A549 (cell line): ENCODE results near the gene CRB2. TPM values are rescaled to one million over a fixed set of nuclear protein-coding genes. Genes with fewer than 3 reads are reported as not detected.
A peak's percentile ranks its signal among the peaks of the same experiment; 100 is the strongest.

Source experiments
- ATAC-seq, 2 experiments: fragments of 200-7000 bp in 1 of 2; fragments of >200 bp in 1 of 2; cut with Nextera tagmentation in 1 of 2; cut with Tn5 transposase in 1 of 2; 3 replicates each; pipeline versions ENCODE4 v1.8.0 to v1.9.1; 2018 to 2020; ENCODE audit warnings: mild to moderate bottlenecking in 1 of 2, moderate library complexity in 1 of 2
- CTCF ChIA-PET: fragments of 300-600 bp; sonication (Branson Sonifier 250); formaldehyde crosslinking; extraction: SDS; loops from one replicate; lab custom pipeline; 2021; ENCODE audit warnings: antibody characterized with exemption, inconsistent platforms; lab: Yijun Ruan, JAX
- POLR2A ChIA-PET: fragments of 350-600 bp; formaldehyde crosslinking; extraction: SDS; loops from one replicate; lab custom pipeline; 2021; ENCODE audit warnings: antibody characterized with exemption, inconsistent platforms; lab: Yijun Ruan, JAX
- DNase-seq, 2 experiments: peaks; one replicate each; pipeline versions ENCODE4 v3.0.0 to v3.0.0-alpha.2; 2011 to 2016; ENCODE audit warnings: low read depth in 1 of 2, low spot score in 1 of 2
- FAIRE-seq: peaks from 2 replicates; lab custom pipeline; 2011; peaks lifted over from hg19 to GRCh38; lab: Jason Lieb, UNC
- H3K27ac ChIP-seq, 2 experiments: fragments of >200 bp; sonication (Bioruptor Twin); formaldehyde crosslinking; 3 replicates each; pipeline ENCODE4 v1.5.1; 2016 to 2017
- H3K4me1 ChIP-seq: fragments of >200 bp; sonication (Bioruptor Twin); formaldehyde crosslinking; 3 replicates; pipeline ENCODE4 v1.6.1; 2016
- H3K4me2 ChIP-seq: fragments of >200 bp; sonication (Bioruptor Twin); formaldehyde crosslinking; 3 replicates; pipeline ENCODE4 v1.6.1; 2016
- H3K4me3 ChIP-seq: fragments of >200 bp; sonication (Bioruptor Twin); formaldehyde crosslinking; 3 replicates; pipeline ENCODE4 v1.5.1; 2016
- H3K9me3 ChIP-seq: fragments of >200 bp; sonication (Bioruptor Twin); formaldehyde crosslinking; 3 replicates; pipeline ENCODE4 v1.6.1; 2016
- CBX8 ChIP-seq: fragments of 200-600 bp; sonication (generic); IDR thresholded peaks from 2 replicates; pipeline ENCODE4 v1.6.1; 2016
- CEBPB ChIP-seq, 2 experiments: fragments of >200 bp in 1 of 2; sonication (Bioruptor Twin) in 1 of 2; formaldehyde crosslinking in 1 of 2; IDR thresholded peaks; 2 replicates each; pipeline ENCODE4 v1.6.1; 2012 to 2016
- CHD4 ChIP-seq: fragments of 200-600 bp; sonication (generic); IDR thresholded peaks from 2 replicates; pipeline ENCODE4 v1.6.1; 2016; ENCODE audit warnings: antibody characterized with exemption, mild to moderate bottlenecking, borderline replicate concordance
- EP300 ChIP-seq, 2 experiments: fragments of >200 bp; sonication (Bioruptor Twin); formaldehyde crosslinking; IDR thresholded peaks; 2 replicates in 1 of 2; 3 replicates in 1 of 2; pipeline ENCODE4 v1.6.1; 2016 to 2017
- ESRRA ChIP-seq: fragments of 150-350 bp; IDR thresholded peaks from 2 replicates; pipeline ENCODE4 v1.6.1; 2014; ENCODE audit warnings: mild to moderate bottlenecking, low read length, borderline replicate concordance
- FOSB ChIP-seq: fragments of 250-450 bp; sonication (Bioruptor Pico); IDR thresholded peaks from 2 replicates; pipeline ENCODE4 v1.5.0; 2020; ENCODE audit warnings: mild to moderate bottlenecking, moderate library complexity
- FOSL2 ChIP-seq, 2 experiments: fragments of 450-650 bp in 1 of 2; fragments of >200 bp in 1 of 2; sonication (Bioruptor Twin) in 1 of 2; formaldehyde crosslinking; IDR thresholded peaks; 2 replicates each; pipeline versions ENCODE4 v1.5.0 to v1.6.1; 2016 to 2020; ENCODE audit warnings: mild to moderate bottlenecking in 1 of 2, moderate library complexity in 1 of 2
- GATA3 ChIP-seq: IDR thresholded peaks from 2 replicates; pipeline ENCODE4 v1.6.1; 2012; ENCODE audit warnings: borderline replicate concordance
- HDAC2 ChIP-seq: fragments of 200-600 bp; sonication (generic); IDR thresholded peaks from 2 replicates; pipeline ENCODE4 v1.6.1; 2016
- HOXB5 ChIP-seq: fragments of 250-450 bp; sonication (Bioruptor Pico); IDR thresholded peaks from 2 replicates; pipeline ENCODE4 v1.5.0; 2020; ENCODE audit warnings: mild to moderate bottlenecking, moderate library complexity
- MAFK ChIP-seq: fragments of 450-650 bp; IDR thresholded peaks from 2 replicates; pipeline ENCODE4 v1.6.1; 2014; ENCODE audit not compliant: partially characterized antibody
- NFE2L2 ChIP-seq: fragments of 150-350 bp; conservative IDR thresholded peaks from 2 replicates; pipeline ENCODE4 v1.6.1; 2014; ENCODE audit warnings: low read length
- PHF8 ChIP-seq: fragments of 200-600 bp; sonication (generic); IDR thresholded peaks from 2 replicates; pipeline ENCODE4 v1.6.1; 2016; ENCODE audit warnings: low read depth, mild to moderate bottlenecking, antibody characterized with exemption, moderate library complexity, borderline replicate concordance
- POLR2A ChIP-seq: IDR thresholded peaks from 2 replicates; pipeline ENCODE4 v1.6.1; 2012; ENCODE audit warnings: mild to moderate bottlenecking, low read length
- RAD21 ChIP-seq, 2 experiments: fragments of >200 bp in 1 of 2; sonication (Bioruptor Twin) in 1 of 2; formaldehyde crosslinking in 1 of 2; IDR thresholded peaks in 1 of 2; conservative IDR thresholded peaks in 1 of 2; 2 replicates in 1 of 2; 3 replicates in 1 of 2; pipeline ENCODE4 v1.6.1; 2012 to 2018; ENCODE audit warnings: inconsistent platforms in 1 of 2
- RARB ChIP-seq: fragments of 250-450 bp; sonication (Bioruptor Pico); IDR thresholded peaks from 2 replicates; pipeline ENCODE4 v1.8.0; 2021; ENCODE audit warnings: mild to moderate bottlenecking, moderate library complexity
- SMC3 ChIP-seq: fragments of >200 bp; sonication (Bioruptor Twin); formaldehyde crosslinking; IDR thresholded peaks from 3 replicates; pipeline ENCODE4 v1.6.1; 2018; ENCODE audit warnings: inconsistent platforms
- SREBF2 ChIP-seq: fragments of 450-650 bp; IDR thresholded peaks from 2 replicates; pipeline ENCODE4 v1.6.1; 2014; ENCODE audit warnings: mild to moderate bottlenecking, moderate library complexity
- TFCP2L1 ChIP-seq: fragments of 250-450 bp; sonication (Bioruptor Pico); IDR thresholded peaks from 2 replicates; pipeline ENCODE4 v1.5.0; 2021; ENCODE audit warnings: mild to moderate bottlenecking
- ZNF302 ChIP-seq: fragments of 250-450 bp; sonication (Bioruptor Pico); IDR thresholded peaks from 2 replicates; pipeline ENCODE4 v1.9.0; 2021; ENCODE audit warnings: inconsistent platforms, mild to moderate bottlenecking, moderate library complexity
- WGBS: methylation state at CpG from one replicate; pipeline ENCODE4 v1.1.6; 2017; ENCODE audit errors: missing lambda C conversion rate; 5-methylcytosine and 5-hydroxymethylcytosine counted together
- polyA plus RNA-seq, 4 experiments: library from polyadenylated mRNA; depleted of rRNA in 3 of 4; stranded (reverse); fragments of >200 nt; fragmentation: RNase III in 1 of 4; extraction: RNeasy Plus Mini Kit Qiagen cat#74134 plus additional on column Dnase treatment in 1 of 4; gene quantifications; 2 replicates in 3 of 4; 3 replicates in 1 of 4; pipeline ENCODE4 v1.2.3, GENCODE V29; 2011 to 2017
- TF ChIP-seq, protein P1 (sequence below): fragments of 250-450 bp; sonication (Bioruptor Pico); IDR thresholded peaks from 2 replicates; pipeline ENCODE4 v1.5.0; 2021; ENCODE audit warnings: mild to moderate bottlenecking, moderate library complexity, borderline replicate concordance

Gene CRB2
- polyA plus RNA-seq, 2 of the 4 experiments (the other 2 are of a cell fraction), result 0.01 to 0.05 TPM

DNA sequence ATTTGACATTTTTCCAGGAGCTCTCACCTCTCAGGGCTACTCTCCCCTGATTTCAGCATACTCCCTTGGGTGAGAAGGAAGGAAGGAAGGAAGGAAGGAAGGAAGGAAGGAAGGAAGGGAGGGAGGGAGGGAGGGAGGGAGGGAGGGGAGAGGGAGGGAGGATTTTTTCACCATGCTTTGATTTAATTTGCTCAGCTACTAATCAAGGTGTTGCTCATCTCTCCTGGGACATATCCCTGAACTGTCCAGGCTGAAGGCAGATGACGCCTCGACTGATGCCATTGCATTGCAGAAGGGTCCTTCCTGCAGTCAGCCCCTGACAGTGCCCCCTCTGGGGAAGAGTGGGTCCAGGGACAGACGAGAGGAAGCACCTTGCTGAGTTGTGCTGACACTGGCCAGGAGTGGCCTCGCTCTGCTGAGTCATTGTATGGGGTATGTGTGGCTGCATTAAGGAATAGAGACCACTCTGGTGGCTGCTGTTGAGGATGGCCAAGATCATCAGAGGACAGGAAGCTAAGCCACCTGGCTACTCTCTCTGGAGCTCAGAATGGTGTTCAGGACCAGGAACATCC, 43.6 kb upstream of the CRB2 start:
- Histone ChIP-seq H3K4me2 (no peak overlapping the region), H3K9me3 (no peaks in the 10 kb centered on the region), H3K4me3 (no peak overlapping the region), H3K4me1 (peaks cover 6% of the 10 kb centered on the region; the same call in 1 of the 3 replicates), H3K27ac (0 out of 6 replicates have a peak overlapping the region, but pooled peaks have one; percentile 0 to 28)
- no peak for DNase-seq
- ChIA-PET CTCF (interaction anchor here (0.7 to 1.6 kb wide), 4 partner anchors 16 to 43 kb away, joined by 3 to 4 read pairs (median 3); no protein-coding TSS in a partner anchor), POLR2A (no interaction called here)
- 72% methylated on average over 4 of the region's 4 CpGs for WGBS
- peak in 1 of 2 experiments; percentile 42; a peak in 3 of 6 replicates for ATAC-seq
- no peak for TF ChIP-seq FOSB (CRISPR knock-in tag)
- no peak for TF ChIP-seq EP300 (IDR thresholded peaks at IDR 0.05)
- TF ChIP-seq MAFK, result peak; percentile 15
- TF ChIP-seq SREBF2, result no peak
- FAIRE-seq, result no peak

GRCh38 chr9:123314617-123315016, 41.4 kb upstream of the CRB2 start:
- DNase-seq (no peak), FAIRE-seq (no peak), ATAC-seq (no peak)
- no peak overlapping the region for H3K27ac ChIP-seq
- CTCF ChIA-PET, result interaction anchor here (1.1 to 1.4 kb wide), 4 partner anchors 9 to 40 kb away, joined by 3 to 5 read pairs (median 4); no protein-coding TSS in a partner anchor
- H3K4me3 ChIP-seq, result no peak overlapping the region
- peaks cover 6% of the 10 kb centered on the region; the same call in 1 of the 3 replicates for H3K4me1 ChIP-seq
- TF ChIP-seq, protein P1, sequence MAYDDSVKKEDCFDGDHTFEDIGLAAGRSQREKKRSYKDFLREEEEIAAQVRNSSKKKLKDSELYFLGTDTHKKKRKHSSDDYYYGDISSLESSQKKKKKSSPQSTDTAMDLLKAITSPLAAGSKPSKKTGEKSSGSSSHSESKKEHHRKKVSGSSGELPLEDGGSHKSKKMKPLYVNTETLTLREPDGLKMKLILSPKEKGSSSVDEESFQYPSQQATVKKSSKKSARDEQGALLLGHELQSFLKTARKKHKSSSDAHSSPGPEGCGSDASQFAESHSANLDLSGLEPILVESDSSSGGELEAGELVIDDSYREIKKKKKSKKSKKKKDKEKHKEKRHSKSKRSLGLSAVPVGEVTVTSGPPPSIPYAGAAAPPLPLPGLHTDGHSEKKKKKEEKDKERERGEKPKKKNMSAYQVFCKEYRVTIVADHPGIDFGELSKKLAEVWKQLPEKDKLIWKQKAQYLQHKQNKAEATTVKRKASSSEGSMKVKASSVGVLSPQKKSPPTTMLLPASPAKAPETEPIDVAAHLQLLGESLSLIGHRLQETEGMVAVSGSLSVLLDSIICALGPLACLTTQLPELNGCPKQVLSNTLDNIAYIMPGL (CRISPR knock-in tag), result no peak
- no peak for TF ChIP-seq CHD4
- TF ChIP-seq POLR2A, result no peak
- no peak for TF ChIP-seq FOSB (CRISPR knock-in tag)
- H3K4me2 ChIP-seq, result no peak overlapping the region
- POLR2A ChIA-PET, result no interaction called here
- 86% methylated on average over 6 of the region's 6 CpGs for WGBS
- H3K9me3 ChIP-seq, result no peaks in the 10 kb centered on the region

DNA sequence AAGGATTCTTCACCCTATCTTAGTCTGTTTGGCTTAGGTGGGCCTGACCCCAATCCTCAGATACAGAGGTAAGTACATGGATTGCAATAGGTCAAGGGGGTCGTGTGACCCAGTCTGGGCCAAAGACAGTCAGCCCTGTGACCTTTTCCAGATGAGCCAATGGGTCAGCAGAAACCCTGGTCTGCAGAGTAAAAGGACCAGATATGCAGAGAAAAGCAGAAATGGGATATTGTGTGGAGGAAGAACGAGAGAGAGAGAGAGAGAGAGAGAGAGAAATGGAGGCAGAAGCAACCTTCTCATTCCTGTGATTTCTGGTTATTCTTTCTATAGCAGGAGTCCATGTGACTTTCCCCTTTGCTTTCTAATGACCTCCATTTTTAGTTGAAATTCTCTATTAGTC, 40.4 kb upstream of the CRB2 start:
- ChIA-PET CTCF (interaction anchor here (1.3 kb wide), 1 partner anchor 34 kb away, joined by 3 read pairs; no protein-coding TSS in a partner anchor), POLR2A (no interaction called here)
- H3K4me3 ChIP-seq, result no peak overlapping the region
- H3K4me2 ChIP-seq, result no peak overlapping the region
- H3K4me1 ChIP-seq, result peaks cover 6% of the 10 kb centered on the region; the same call in 1 of the 3 replicates
- TF ChIP-seq TFCP2L1 (CRISPR knock-in tag) (no peak), FOSL2 (IDR thresholded peaks at IDR 0.05) (no peak), FOSL2 (CRISPR knock-in tag; IDR thresholded peaks at IDR 0.05) (no peak), RAD21 (conservative IDR thresholded peaks at IDR 0.05 in 1 of 2, IDR thresholded peaks at IDR 0.05 in 1 of 2) (no peak), PHF8 (no peak), GATA3 (no peak), CEBPB (IDR thresholded peaks at IDR 0.05) (no peak), NFE2L2 (no peak)
- WGBS, result 41% methylated on average over 2 of the region's 2 CpGs
- no peak overlapping the region for H3K27ac ChIP-seq
- no peak for FAIRE-seq
- no peak for ATAC-seq
- DNase-seq, result no peak
- no peaks in the 10 kb centered on the region for H3K9me3 ChIP-seq

DNA sequence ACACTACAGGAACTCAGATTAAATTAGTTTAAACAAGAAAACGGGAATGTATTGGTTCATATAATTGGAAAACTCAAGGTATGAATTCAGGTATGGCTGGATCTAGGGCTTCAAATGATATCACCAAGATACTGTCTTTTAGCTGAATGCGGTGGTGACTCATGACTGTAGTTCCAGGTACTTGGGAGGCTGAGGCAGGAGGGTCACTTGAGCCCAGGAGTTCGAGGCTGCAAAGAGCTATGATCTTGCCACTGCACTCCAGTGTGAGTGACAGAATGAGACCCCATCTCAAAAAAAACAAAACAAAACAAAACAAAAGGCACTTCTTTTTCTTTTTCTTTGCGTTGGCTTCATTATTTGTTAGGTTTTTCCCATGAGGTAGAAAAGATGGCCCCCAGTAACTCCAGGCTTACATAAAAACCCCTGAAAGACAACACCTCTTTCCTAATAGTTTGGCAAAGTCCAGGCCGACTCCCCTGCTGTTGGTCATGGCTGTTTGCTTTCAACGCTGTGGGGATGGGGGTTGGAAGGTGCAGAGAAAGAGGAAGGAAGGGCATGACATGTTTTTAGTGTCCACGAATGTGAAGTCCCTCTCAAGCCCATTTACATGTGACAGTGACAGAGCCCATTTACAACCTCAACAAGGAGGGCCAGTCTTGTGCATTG, 39.8 kb upstream of the CRB2 start:
- ATAC-seq (no peak), FAIRE-seq (no peak), DNase-seq (no peak)
- H3K4me2 ChIP-seq, result no peak overlapping the region
- peaks cover 6% of the 10 kb centered on the region; the same call in 1 of the 3 replicates for H3K4me1 ChIP-seq
- H3K9me3 ChIP-seq, result no peaks in the 10 kb centered on the region
- whole genome bisulfite sequencing, result 61% methylated on average over 7 of the region's 7 CpGs
- ChIA-PET CTCF (interaction anchor here (1.1 kb wide), 1 partner anchor 33 kb away, joined by 3 read pairs; no protein-coding TSS in a partner anchor), POLR2A (no interaction called here)
- H3K4me3 ChIP-seq, result no peak overlapping the region
- no peak overlapping the region for H3K27ac ChIP-seq
- TF ChIP-seq NFE2L2 (no peak), SREBF2 (no peak), CHD4 (no peak), CBX8 (no peak), RARB (CRISPR knock-in tag) (no peak), SMC3 (no peak), ESRRA (no peak), GATA3 (no peak), HDAC2 (no peak), ZNF302 (CRISPR knock-in tag) (no peak), HOXB5 (CRISPR knock-in tag) (no peak)
- TF ChIP-seq, all 56 proteins: peak for 0
